ENCODE data around the gene SELPLG. TPM values are rescaled to one million over a fixed set of nuclear protein-coding genes. Genes with fewer than 3 reads are reported as not detected.
A peak's percentile ranks its signal among the peaks of the same experiment; 100 is the strongest.
"Not testable (repeated sequence)": the region's sequence is repeated elsewhere in the genome, so short reads cannot be mapped to it uniquely, and the experiment has no call there.

SELPLG gene
- total and polyA plus RNA-seq, 8 donors: 1.2 to 6.1 (median 3.0) TPM

- Histone ChIP-seq H3K27me3 (no peaks in the 10 kb centered on the region), H3K9me3 (no peaks in the 10 kb centered on the region), H3K4me1 (peaks cover 21 to 61% (median 43%) of the 10 kb centered on the region in 4 donors), H3K27ac (peak overlapping the region in 4 of 5 donors; percentile 77 to 91 (median 88)), H3K36me3 (peaks cover 0 to 10% (median 7%) of the 10 kb centered on the region in 4 donors), H3K4me3 (no peak overlapping the region)
- TF ChIP-seq POLR2AphosphoS5 (IDR thresholded peaks at IDR 0.05) (peak; percentile 60 to 92 (median 78)), POLR2A (IDR thresholded peaks at IDR 0.05) (no peak), CTCF (IDR thresholded peaks at IDR 0.05) (peak in 6 of 7 experiments; percentile 62 to 98 (median 92)), EP300 (IDR thresholded peaks at IDR 0.05) (no peak)
- intact Hi-C loops (cut with DNase I; ENCODE audit: low total_unique reads): loop anchor here (5.0 kb wide), 1 partner anchor 138 kb away; no protein-coding TSS in a partner anchor
- peak; percentile 84 to 96 for DNase-seq
- WGBS, 5 donors: 10 to 18% (median 10%) methylated on average over 5 of the region's 5 CpGs
Observed at GRCh38 chr12:108664338-108665258, 30.9 kb upstream of the SELPLG start.

- WGBS, 5 donors: 94 to 99% (median 98%) methylated on average over 4 of the region's 4 CpGs
- DNase-seq: no peak
- peak overlapping the region in 4 of 5 donors; percentile 77 to 91 (median 88) for H3K27ac ChIP-seq
Observed at GRCh38 chr12:108663324-108664015, 29.8 kb upstream of the SELPLG start.

GRCh38 chr12:108658115-108658514, 24.4 kb upstream of the SELPLG start:
- H3K36me3 ChIP-seq: peaks cover 20 to 68% (median 45%) of the 10 kb centered on the region in 4 donors
- H3K27ac ChIP-seq; H3K9me3 ChIP-seq; H3K27me3 ChIP-seq; H3K4me3 ChIP-seq; DNase-seq; H3K4me1 ChIP-seq; intact Hi-C loops (cut with DNase I; ENCODE audit: low total_unique reads): not testable (repeated sequence)
- WGBS, 5 donors: 92 to 100% (median 99%) methylated on average over 4 of the region's 4 CpGs

More at GRCh38 chr12:108663324-108664015, 29.8 kb upstream of the SELPLG start:
- peaks cover 16 to 52% (median 36%) of the 10 kb centered on the region in 4 donors for H3K4me1 ChIP-seq
- TF ChIP-seq POLR2A (IDR thresholded peaks at IDR 0.05) (no peak), CTCF (IDR thresholded peaks at IDR 0.05) (no peak), EP300 (IDR thresholded peaks at IDR 0.05) (no peak)
- peaks cover 5 to 17% (median 12%) of the 10 kb centered on the region in 4 donors for H3K36me3 ChIP-seq
- intact Hi-C loops (cut with DNase I; ENCODE audit: low total_unique reads): no loop called here
- H3K4me3 ChIP-seq: no peak overlapping the region
- H3K27me3 ChIP-seq: no peaks in the 10 kb centered on the region
- H3K9me3 ChIP-seq: no peaks in the 10 kb centered on the region

GRCh38 chr12:108657130-108657745, 23.5 kb upstream of the SELPLG start:
- 77 to 97% (median 95%) methylated on average over 10 of the region's 10 CpGs for WGBS, 5 donors

GRCh38 chr12:108656247-108656646, 22.6 kb upstream of the SELPLG start:
- intact Hi-C loops (cut with DNase I; ENCODE audit: low total_unique reads); H3K27ac ChIP-seq: not testable (repeated sequence)

More at GRCh38 chr12:108657130-108657745, 23.5 kb upstream of the SELPLG start:
- Histone ChIP-seq H3K4me1 (peaks cover 0 to 7% (median 3%) of the 10 kb centered on the region in 4 donors), H3K9me3 (no peaks in the 10 kb centered on the region), H3K27me3 (no peaks in the 10 kb centered on the region), H3K36me3 (peaks cover 20 to 77% (median 53%) of the 10 kb centered on the region in 4 donors), H3K27ac (no peak overlapping the region), H3K4me3 (no peak overlapping the region)
- TF ChIP-seq POLR2AphosphoS5 (IDR thresholded peaks at IDR 0.05) (no peak), CTCF (IDR thresholded peaks at IDR 0.05) (no peak), POLR2A (IDR thresholded peaks at IDR 0.05) (no peak), EP300 (IDR thresholded peaks at IDR 0.05) (no peak)
- DNase-seq: no peak
- intact Hi-C loops (cut with DNase I; ENCODE audit: low total_unique reads): no loop called here

GRCh38 chr12:108655812-108656175, 22.1 kb upstream of the SELPLG start:
- H3K9me3 ChIP-seq; intact Hi-C loops (cut with DNase I; ENCODE audit: low total_unique reads); H3K4me3 ChIP-seq; H3K27ac ChIP-seq; H3K27me3 ChIP-seq; H3K4me1 ChIP-seq; DNase-seq: not testable (repeated sequence)
- WGBS, 5 donors: 89 to 95% (median 91%) methylated on average over 3 to 18 of the region's 28 CpGs
- H3K36me3 ChIP-seq: peaks cover 29 to 83% (median 61%) of the 10 kb centered on the region in 4 donors

More at GRCh38 chr12:108656247-108656646, 22.6 kb upstream of the SELPLG start:
- not testable (repeated sequence) for H3K9me3 ChIP-seq, H3K4me1 ChIP-seq, H3K27me3 ChIP-seq, DNase-seq, H3K4me3 ChIP-seq
- 81 to 95% (median 94%) methylated on average over 6 to 24 of the region's 24 CpGs for WGBS, 5 donors
- H3K36me3 ChIP-seq: peaks cover 25 to 79% (median 56%) of the 10 kb centered on the region in 4 donors

- 86 to 91% (median 88%) methylated on average over 9 of the region's 9 CpGs for WGBS, 5 donors
Observed at GRCh38 chr12:108654622-108655021, 20.9 kb upstream of the SELPLG start.

More at GRCh38 chr12:108654622-108655021, 20.9 kb upstream of the SELPLG start:
- peaks cover 0 to 11% (median 4%) of the 10 kb centered on the region in 4 donors for H3K4me1 ChIP-seq
- H3K27me3 ChIP-seq; H3K9me3 ChIP-seq; DNase-seq; intact Hi-C loops (cut with DNase I; ENCODE audit: low total_unique reads); H3K27ac ChIP-seq; H3K4me3 ChIP-seq: not testable (repeated sequence)
- peaks cover 29 to 95% (median 70%) of the 10 kb centered on the region in 4 donors for H3K36me3 ChIP-seq

Measured in stomach (tissue), 9 donors.